Thoracic aorta (tissue), 2 donors: Measurements from ENCODE around the gene CANT1. TPM values are rescaled to one million over a fixed set of nuclear protein-coding genes. Genes with fewer than 3 reads are reported as not detected.

Experiments used
- ATAC-seq: fragments of 150-250 bp; one replicate; pipeline ENCODE4 v1.8.0; 2017; ENCODE audit warnings: low read depth; ENCODE audit not compliant: insufficient number of reproducible peaks, low FRiP score
- DNase-seq: peaks from one replicate; pipeline ENCODE4 v3.0.0-alpha.2; 2020; ENCODE audit warnings: low spot score
- H3K27ac ChIP-seq, 2 donors: fragments of 200-600 bp; sonication (generic); 1 replicate in 1 of 2; 2 replicates in 1 of 2; pipeline ENCODE4 v1.5.1; 2016; ENCODE audit warnings: mild to moderate bottlenecking in 2 of 2, moderate library complexity in 2 of 2
- H3K27me3 ChIP-seq: fragments of 200-600 bp; sonication (generic); replicated peaks from 2 replicates; pipeline ENCODE4 v1.6.0; 2016; ENCODE audit warnings: mild to moderate bottlenecking; ENCODE audit not compliant: insufficient read depth
- H3K36me3 ChIP-seq: fragments of 200-600 bp; sonication (generic); one replicate; pipeline ENCODE4 v1.5.1; 2016
- H3K4me1 ChIP-seq, 2 donors: fragments of 200-600 bp; sonication (generic); 1 replicate in 1 of 2; 2 replicates in 1 of 2; pipeline versions ENCODE4 v1.5.1 to v1.6.0; 2016; ENCODE audit warnings: low read depth in 2 of 2, mild to moderate bottlenecking in 1 of 2; ENCODE audit not compliant: control insufficient read depth in 1 of 2
- H3K4me3 ChIP-seq: fragments of 200-600 bp; sonication (generic); 2 replicates; pipeline ENCODE4 v1.5.1; 2016; ENCODE audit warnings: mild to moderate bottlenecking
- H3K9me3 ChIP-seq: fragments of 200-600 bp; sonication (generic); 2 replicates; pipeline ENCODE4 v1.5.1; 2016
- CTCF ChIP-seq: fragments of 200-600 bp; sonication (generic); IDR thresholded peaks from one replicate; pipeline ENCODE4 v1.5.1; 2019; ENCODE audit warnings: antibody characterized with exemption
- total RNA-seq, 2 donors: library from RNA; depleted of rRNA; stranded (reverse); fragments of >200 nt; gene quantifications; one replicate each; pipeline versions ENCODE4 v1.1.0 to v1.2.3, GENCODE V29; 2016

The CANT1 gene
- total RNA-seq, 2 donors from 2014 or later: 21.4 to 41.0 TPM

- DNase-seq (no peak), ATAC-seq (no peak)
- Histone ChIP-seq H3K9me3 (no peaks in the 10 kb centered on the region), H3K27ac (no peak overlapping the region), H3K4me1 (peaks cover 7 to 58% of the 10 kb centered on the region in 2 donors), H3K27me3 (no peaks in the 10 kb centered on the region), H3K36me3 (peaks cover 32% of the 10 kb centered on the region), H3K4me3 (no peak overlapping the region)
- TF ChIP-seq CTCF: no peak
Observed at GRCh38 chr17:79048826-79049755, 39.5 kb upstream of the CANT1 start.

- Histone ChIP-seq H3K36me3 (peaks cover 35% of the 10 kb centered on the region), H3K27ac (peak overlapping the region in 1 of 2 donors; percentile 61), H3K27me3 (no peaks in the 10 kb centered on the region), H3K4me1 (peaks cover 6 to 54% of the 10 kb centered on the region in 2 donors), H3K9me3 (no peaks in the 10 kb centered on the region), H3K4me3 (no peak overlapping the region)
- ATAC-seq: no peak
- no peak for DNase-seq
- TF ChIP-seq CTCF: no peak
Observed at GRCh38 chr17:79047923-79048825, 38.6 kb upstream of the CANT1 start.

- TF ChIP-seq CTCF: no peak
- peak overlapping the region; percentile 59 to 61 for H3K27ac ChIP-seq
- H3K4me1 ChIP-seq: peaks cover 5 to 50% of the 10 kb centered on the region in 2 donors
- no peak overlapping the region for H3K4me3 ChIP-seq
- H3K36me3 ChIP-seq: peaks cover 35% of the 10 kb centered on the region
- H3K27me3 ChIP-seq: no peaks in the 10 kb centered on the region
- ATAC-seq (no peak), DNase-seq (no peak)
- H3K9me3 ChIP-seq: no peaks in the 10 kb centered on the region
Observed at GRCh38 chr17:79047291-79047920, 37.8 kb upstream of the CANT1 start.

GRCh38 chr17:79046916-79047280 is 37.3 kb upstream of the CANT1 start:
- no peak for TF ChIP-seq CTCF
- H3K4me3 ChIP-seq: no peak overlapping the region
- H3K36me3 ChIP-seq: peaks cover 35% of the 10 kb centered on the region
- DNase-seq (no peak), ATAC-seq (no peak)
- H3K27me3 ChIP-seq: no peaks in the 10 kb centered on the region
- H3K9me3 ChIP-seq: no peaks in the 10 kb centered on the region
- H3K4me1 ChIP-seq: peaks cover 5 to 53% of the 10 kb centered on the region in 2 donors
- peak overlapping the region; percentile 59 to 61 for H3K27ac ChIP-seq
